ENCODE data around the gene NPR2. TPM values are rescaled to one million over a fixed set of nuclear protein-coding genes. Genes with fewer than 3 reads are reported as not detected.

NPR2 gene
- total and polyA plus RNA-seq, 2 of the 13 experiments (the other 11 are each of a cell fraction or from before 2014, with no cell fraction given) = 7.4 to 9.4 TPM

GRCh38 chr9:35771943-35772342 is 19.4 kb upstream of the NPR2 start (continued):
- TF ChIP-seq KDM2A (CRISPR knock-in tag; IDR thresholded peaks at IDR 0.05; ENCODE audit: borderline replicate concordance, low read depth) (no peak), DZIP1 (CRISPR knock-in tag; IDR thresholded peaks at IDR 0.05) (no peak), MEF2D (CRISPR knock-in tag; IDR thresholded peaks at IDR 0.05) (no peak), CTCF (CRISPR knock-in tag; IDR thresholded peaks at IDR 0.05) (no peak), SRSF9 (IDR thresholded peaks at IDR 0.05; ENCODE audit: borderline replicate concordance, insufficient read depth, low read depth, low read length, poor library complexity, severe bottlenecking) (no peak), E2F5 (CRISPR knock-in tag; conservative IDR thresholded peaks at IDR 0.05) (no peak), CBX2 (IDR thresholded peaks at IDR 0.05; ENCODE audit: low read depth, low read length) (no peak), CBX2 (CRISPR knock-in tag; IDR thresholded peaks at IDR 0.05; ENCODE audit: low read depth) (no peak), SMAD9 (CRISPR knock-in tag; IDR thresholded peaks at IDR 0.05) (no peak), TCF12 (IDR thresholded peaks at IDR 0.05) (no peak), TCF12 (CRISPR knock-in tag; IDR thresholded peaks at IDR 0.05) (no peak), MYPOP (CRISPR knock-in tag; IDR thresholded peaks at IDR 0.05) (no peak), MXI1 (IDR thresholded peaks at IDR 0.05; ENCODE audit: borderline replicate concordance, low read depth, low read length) (peak; percentile 88; the same call in 1 of the 3 replicates), NFYB (CRISPR knock-in tag; IDR thresholded peaks at IDR 0.05) (no peak), GPBP1L1 (CRISPR knock-in tag; IDR thresholded peaks at IDR 0.05) (no peak), YEATS2 (CRISPR knock-in tag; IDR thresholded peaks at IDR 0.05; ENCODE audit: borderline replicate concordance) (no peak), TSC22D2 (CRISPR knock-in tag; IDR thresholded peaks at IDR 0.05; ENCODE audit: borderline replicate concordance) (no peak), KDM5B (CRISPR knock-in tag; IDR thresholded peaks at IDR 0.05; ENCODE audit: borderline replicate concordance) (no peak), TBX3 (IDR thresholded peaks at IDR 0.05; ENCODE audit: borderline replicate concordance) (0 out of 2 replicates have a peak, but pooled peaks have one; percentile 50)
- TF ChIP-seq, protein P1, sequence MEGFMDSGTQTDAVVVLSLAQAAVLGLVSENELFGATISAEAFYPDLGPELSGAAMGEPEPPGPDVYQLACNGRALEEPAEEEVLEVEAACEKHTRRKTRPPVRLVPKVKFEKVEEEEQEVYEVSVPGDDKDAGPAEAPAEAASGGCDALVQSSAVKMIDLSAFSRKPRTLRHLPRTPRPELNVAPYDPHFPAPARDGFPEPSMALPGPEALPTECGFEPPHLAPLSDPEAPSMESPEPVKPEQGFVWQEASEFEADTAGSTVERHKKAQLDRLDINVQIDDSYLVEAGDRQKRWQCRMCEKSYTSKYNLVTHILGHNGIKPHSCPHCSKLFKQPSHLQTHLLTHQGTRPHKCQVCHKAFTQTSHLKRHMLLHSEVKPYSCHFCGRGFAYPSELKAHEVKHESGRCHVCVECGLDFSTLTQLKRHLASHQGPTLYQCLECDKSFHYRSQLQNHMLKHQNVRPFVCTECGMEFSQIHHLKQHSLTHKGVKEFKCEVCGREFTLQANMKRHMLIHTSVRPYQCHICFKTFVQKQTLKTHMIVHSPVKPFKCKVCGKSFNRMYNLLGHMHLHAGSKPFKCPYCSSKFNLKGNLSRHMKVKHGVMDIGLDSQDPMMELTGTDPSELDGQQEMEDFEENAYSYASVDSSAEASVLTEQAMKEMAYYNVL (CRISPR knock-in tag; IDR thresholded peaks at IDR 0.05; ENCODE audit: borderline replicate concordance) = no peak
